Vagina (tissue), 2 donors: ENCODE measurements around the gene REG1A. TPM values are rescaled to one million over a fixed set of nuclear protein-coding genes. Genes with fewer than 3 reads are reported as not detected.

Experiments used
- DNase-seq, 2 donors: peaks; one replicate each; pipeline ENCODE4 v3.0.0-alpha.2; 2017; ENCODE audit errors: extremely low spot score in 2 of 2
- H3K27ac ChIP-seq: fragments of 200-600 bp; sonication (generic); one replicate; pipeline ENCODE4 v1.5.1; 2019
- H3K27me3 ChIP-seq: fragments of 200-600 bp; sonication (generic); one replicate; pipeline ENCODE4 v1.5.1; 2019
- H3K36me3 ChIP-seq, 2 donors: fragments of 200-600 bp; sonication (generic); one replicate each; pipeline ENCODE4 v1.5.1; 2017 to 2019
- H3K4me1 ChIP-seq: fragments of 200-600 bp; sonication (generic); one replicate; pipeline ENCODE4 v1.5.1; 2019
- H3K4me3 ChIP-seq, 2 donors: fragments of 200-600 bp; sonication (generic); 1 replicate in 1 of 2; 2 replicates in 1 of 2; pipeline ENCODE4 v1.5.1; 2016 to 2019
- H3K9me3 ChIP-seq: fragments of 200-600 bp; sonication (generic); one replicate; pipeline ENCODE4 v1.5.1; 2019
- CTCF ChIP-seq, 3 experiments: fragments of 450-650 bp in 2 of 3; fragments of 200-600 bp in 1 of 3; sonication (generic) in 1 of 3; IDR thresholded peaks; one replicate each; pipeline ENCODE4 v1.5.1; 2017 to 2019; ENCODE audit warnings: antibody characterized with exemption in 3 of 3, mild to moderate bottlenecking in 2 of 3, moderate library complexity in 2 of 3
- POLR2A ChIP-seq, 2 donors: fragments of 450-650 bp; IDR thresholded peaks; one replicate each; pipeline ENCODE4 v1.6.1; 2017; ENCODE audit warnings: antibody characterized with exemption in 2 of 2, mild to moderate bottlenecking in 2 of 2, moderate library complexity in 2 of 2
- POLR2AphosphoS5 ChIP-seq, 2 donors: sonication (generic); formaldehyde crosslinking; IDR thresholded peaks; one replicate each; pipeline ENCODE4 v1.9.0; 2017; ENCODE audit warnings: antibody characterized with exemption in 2 of 2, mild to moderate bottlenecking in 2 of 2, low read depth in 1 of 2; ENCODE audit not compliant: insufficient read depth in 1 of 2
- intact Hi-C: fragments of 100-400 bp; cut with DNase I; formaldehyde crosslinking; loops from one replicate; pipeline ENCODE4 v1.15.1; 2023
- total RNA-seq: library from RNA; depleted of rRNA; stranded (reverse); fragments of >200 nt; gene quantifications from one replicate; pipeline ENCODE4 v1.2.3, GENCODE V29; 2016

The REG1A gene
- total RNA-seq, 1 donor from 2014 or later: not detected

- no peak overlapping the region for H3K27ac ChIP-seq
- no peaks in the 10 kb centered on the region for H3K9me3 ChIP-seq
- intact Hi-C loops: no loop called here
- H3K27me3 ChIP-seq: no peaks in the 10 kb centered on the region
- H3K4me1 ChIP-seq: no peaks in the 10 kb centered on the region
- TF ChIP-seq CTCF (IDR thresholded peaks at IDR 0.05): no peak
- TF ChIP-seq POLR2A (IDR thresholded peaks at IDR 0.05): no peak
- no peak for TF ChIP-seq POLR2AphosphoS5 (IDR thresholded peaks at IDR 0.05; ENCODE audit: insufficient read depth in 1 of 2, low read depth in 1 of 2)
- DNase-seq: no peak
- H3K4me3 ChIP-seq: no peak overlapping the region
- H3K36me3 ChIP-seq: no peaks in the 10 kb centered on the region
Observed at GRCh38 chr2:79099140-79099686, 21.1 kb upstream of the REG1A start.

GRCh38 chr2:79100285-79100684 lies 20.0 kb upstream of the REG1A start:
- Histone ChIP-seq H3K4me1 (no peaks in the 10 kb centered on the region), H3K36me3 (no peaks in the 10 kb centered on the region), H3K9me3 (no peaks in the 10 kb centered on the region), H3K27me3 (no peaks in the 10 kb centered on the region), H3K27ac (no peak overlapping the region), H3K4me3 (no peak overlapping the region)
- intact Hi-C loops: no loop called here
- TF ChIP-seq POLR2AphosphoS5 (IDR thresholded peaks at IDR 0.05; ENCODE audit: insufficient read depth in 1 of 2, low read depth in 1 of 2) (no peak), POLR2A (IDR thresholded peaks at IDR 0.05) (no peak), CTCF (IDR thresholded peaks at IDR 0.05) (no peak)
- DNase-seq: no peak

- intact Hi-C loops: no loop called here
- TF ChIP-seq CTCF (IDR thresholded peaks at IDR 0.05) (no peak), POLR2AphosphoS5 (IDR thresholded peaks at IDR 0.05; ENCODE audit: insufficient read depth in 1 of 2, low read depth in 1 of 2) (no peak), POLR2A (IDR thresholded peaks at IDR 0.05) (no peak)
- no peaks in the 10 kb centered on the region for H3K27me3 ChIP-seq
Observed at GRCh38 chr2:79101024-79101423, 19.3 kb upstream of the REG1A start.

GRCh38 chr2:79103214-79103613 lies 17.1 kb upstream of the REG1A start:
- no peaks in the 10 kb centered on the region for H3K9me3 ChIP-seq
- H3K27ac ChIP-seq: no peak overlapping the region
- no peak for DNase-seq
- H3K4me3 ChIP-seq: no peak overlapping the region
- H3K36me3 ChIP-seq: no peaks in the 10 kb centered on the region
- intact Hi-C loops: no loop called here
- TF ChIP-seq CTCF (IDR thresholded peaks at IDR 0.05) (no peak), POLR2AphosphoS5 (IDR thresholded peaks at IDR 0.05; ENCODE audit: insufficient read depth in 1 of 2, low read depth in 1 of 2) (no peak), POLR2A (IDR thresholded peaks at IDR 0.05) (no peak)
- no peaks in the 10 kb centered on the region for H3K27me3 ChIP-seq
- H3K4me1 ChIP-seq: no peaks in the 10 kb centered on the region

More at GRCh38 chr2:79101024-79101423, 19.3 kb upstream of the REG1A start:
- no peaks in the 10 kb centered on the region for H3K36me3 ChIP-seq
- H3K4me3 ChIP-seq: no peak overlapping the region
- H3K27ac ChIP-seq: no peak overlapping the region
- no peaks in the 10 kb centered on the region for H3K9me3 ChIP-seq
- H3K4me1 ChIP-seq: no peaks in the 10 kb centered on the region
- DNase-seq: no peak

- DNase-seq: no peak
- Histone ChIP-seq H3K4me3 (no peak overlapping the region), H3K36me3 (no peaks in the 10 kb centered on the region), H3K4me1 (no peaks in the 10 kb centered on the region), H3K27ac (no peak overlapping the region), H3K27me3 (no peaks in the 10 kb centered on the region), H3K9me3 (no peaks in the 10 kb centered on the region)
- TF ChIP-seq CTCF (IDR thresholded peaks at IDR 0.05) (no peak), POLR2AphosphoS5 (IDR thresholded peaks at IDR 0.05; ENCODE audit: insufficient read depth in 1 of 2, low read depth in 1 of 2) (no peak), POLR2A (IDR thresholded peaks at IDR 0.05) (no peak)
- intact Hi-C loops: no loop called here
Observed at GRCh38 chr2:79105259-79105658, 15.0 kb upstream of the REG1A start.
